Caco-2 (cell line): ENCODE data around the gene TARM1. TPM values are rescaled to one million over a fixed set of nuclear protein-coding genes. Genes with fewer than 3 reads are reported as not detected.

ENCODE experiments used
- BruUV-seq: library from RNA; stranded (reverse); fragments of 400-500 nt; replicated peaks from 2 replicates; lab custom pipeline; 2021; lab: Mats Ljungman, UMichigan
- CTCF ChIA-PET: fragments of 300-600 bp; sonication (Branson Sonifier 250); formaldehyde crosslinking; loops from one replicate; lab custom pipeline; 2022; ENCODE audit warnings: antibody characterized with exemption; lab: Charles Lee
- POLR2A ChIA-PET: fragments of 300-600 bp; sonication (Branson Sonifier 250); formaldehyde crosslinking; loops from one replicate; lab custom pipeline; 2022; ENCODE audit warnings: antibody characterized with exemption; lab: Charles Lee
- DNase-seq, 2 experiments: peaks; one replicate each; pipeline versions ENCODE4 v3.0.0 to v3.0.0-alpha.2; 2020 to 2022
- H3K27me3 ChIP-seq: replicated peaks from 2 replicates; pipeline ENCODE4 v1.6.0; 2011; ENCODE audit warnings: low read length; ENCODE audit not compliant: control insufficient read depth, insufficient read depth
- H3K36me3 ChIP-seq: 2 replicates; pipeline ENCODE4 v1.5.1; 2011; ENCODE audit warnings: low read length; ENCODE audit not compliant: control insufficient read depth, insufficient read depth
- H3K4me1 ChIP-seq: fragments of 250-450 bp; sonication (Bioruptor Pico); 2 replicates; pipeline ENCODE4 v1.5.1; 2020; ENCODE audit warnings: mild to moderate bottlenecking
- H3K4me3 ChIP-seq: 2 replicates; pipeline ENCODE4 v1.5.1; 2011; ENCODE audit warnings: low read depth, mild to moderate bottlenecking, control low read depth, low read length
- H3K9me3 ChIP-seq: fragments of 250-450 bp; sonication (Bioruptor Pico); 2 replicates; pipeline ENCODE4 v1.5.1; 2020; ENCODE audit warnings: mild to moderate bottlenecking, moderate library complexity
- H3K27ac Mint-ChIP-seq: one replicate; pipeline ENCODE4 v1.8.0; 2022; ENCODE audit warnings: mixed read lengths; ENCODE audit not compliant: unreplicated experiment
- H3K27me3 Mint-ChIP-seq: one replicate; pipeline ENCODE4 v1.8.0; 2022; ENCODE audit warnings: mixed read lengths; ENCODE audit not compliant: insufficient read depth, unreplicated experiment
- H3K36me3 Mint-ChIP-seq: one replicate; pipeline ENCODE4 v1.8.0; 2022; ENCODE audit warnings: mild to moderate bottlenecking, mixed read lengths; ENCODE audit not compliant: insufficient read depth, unreplicated experiment
- H3K4me1 Mint-ChIP-seq: one replicate; pipeline ENCODE4 v1.8.0; 2022; ENCODE audit warnings: low read depth, mixed read lengths; ENCODE audit not compliant: unreplicated experiment
- H3K4me3 Mint-ChIP-seq: one replicate; pipeline ENCODE4 v1.8.0; 2022; ENCODE audit warnings: mild to moderate bottlenecking, moderate library complexity, mixed read lengths; ENCODE audit not compliant: unreplicated experiment
- H3K9me3 Mint-ChIP-seq: one replicate; pipeline ENCODE4 v1.8.0; 2022; ENCODE audit warnings: mixed read lengths; ENCODE audit not compliant: unreplicated experiment
- intact Hi-C: fragments of 100-400 bp; cut with micrococcal nuclease; formaldehyde crosslinking; loops from one replicate; pipeline ENCODE4 v1.10.0; 2022; ENCODE audit not compliant: unreplicated experiment
- total RNA-seq: library from RNA; stranded (reverse); gene quantifications from 2 replicates; pipeline ENCODE4 v1.2.3, GENCODE V29; 2022
- TF ChIP-seq, protein P1 (sequence below), 2 experiments: fragments of 200-600 bp in 1 of 2; IDR thresholded peaks; 1 replicate in 1 of 2; 2 replicates in 1 of 2; pipeline versions ENCODE4 v1.5.1 to v1.8.0; 2011 to 2022; ENCODE audit warnings: antibody characterized with exemption in 1 of 2, control low read depth in 1 of 2, inconsistent platforms in 1 of 2, low read depth in 1 of 2, low read length in 1 of 2, mild to moderate bottlenecking in 1 of 2, moderate library complexity in 1 of 2; ENCODE audit not compliant: insufficient read depth in 1 of 2, severe bottlenecking in 1 of 2, unreplicated experiment in 1 of 2

The TARM1 gene
- total RNA-seq, 1 experiment from 2014 or later: not detected

- H3K27me3 Mint-ChIP-seq: peaks cover 7% of the 10 kb centered on the region
- no peaks in the 10 kb centered on the region for H3K36me3 Mint-ChIP-seq
Observed at GRCh38 chr19:54095136-54095858, 14.1 kb upstream of the TARM1 start.

DNA sequence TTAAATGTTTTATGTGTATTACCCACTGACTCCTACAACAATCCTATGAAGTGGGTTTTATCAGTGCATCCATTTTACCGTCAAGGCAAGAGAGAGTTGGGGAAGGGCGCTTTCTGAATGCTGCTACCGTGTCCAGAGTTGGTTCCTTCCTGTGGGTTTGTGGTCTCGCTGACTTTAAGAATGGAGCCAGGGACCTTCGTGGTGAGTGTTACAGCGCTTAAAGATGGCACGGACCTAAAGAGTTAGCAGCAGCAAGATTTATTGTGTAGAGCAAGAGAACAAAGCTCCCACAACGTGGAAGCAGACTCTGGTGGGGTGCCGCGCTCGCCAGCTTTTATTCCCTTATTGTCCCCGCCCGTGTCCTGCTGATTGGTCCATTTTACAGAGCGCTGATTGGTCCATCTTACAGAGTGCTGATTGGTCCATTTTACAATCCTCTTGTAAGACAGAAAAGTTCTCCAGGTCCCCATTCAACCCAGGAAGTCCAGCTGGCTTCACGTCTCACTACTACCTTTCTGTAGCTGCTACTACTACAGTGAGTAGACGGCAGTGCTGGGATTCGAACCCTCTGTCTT, 13.3 kb upstream of the TARM1 start:
- BruUV-seq: no TSS peak
- Mint-ChIP-seq H3K4me1 (peaks cover 7% of the 10 kb centered on the region), H3K36me3 (no peaks in the 10 kb centered on the region), H3K27ac (no peak overlapping the region), H3K27me3 (peaks cover 7% of the 10 kb centered on the region), H3K9me3 (peaks cover 9% of the 10 kb centered on the region), H3K4me3 (no peak overlapping the region)
- no peak overlapping the region for H3K4me3 ChIP-seq
- H3K36me3 ChIP-seq: no peaks in the 10 kb centered on the region
- DNase-seq: no peak
- ChIA-PET POLR2A (no interaction called here), CTCF (no interaction called here)
- no peaks in the 10 kb centered on the region for H3K27me3 ChIP-seq
- TF ChIP-seq, protein P1, sequence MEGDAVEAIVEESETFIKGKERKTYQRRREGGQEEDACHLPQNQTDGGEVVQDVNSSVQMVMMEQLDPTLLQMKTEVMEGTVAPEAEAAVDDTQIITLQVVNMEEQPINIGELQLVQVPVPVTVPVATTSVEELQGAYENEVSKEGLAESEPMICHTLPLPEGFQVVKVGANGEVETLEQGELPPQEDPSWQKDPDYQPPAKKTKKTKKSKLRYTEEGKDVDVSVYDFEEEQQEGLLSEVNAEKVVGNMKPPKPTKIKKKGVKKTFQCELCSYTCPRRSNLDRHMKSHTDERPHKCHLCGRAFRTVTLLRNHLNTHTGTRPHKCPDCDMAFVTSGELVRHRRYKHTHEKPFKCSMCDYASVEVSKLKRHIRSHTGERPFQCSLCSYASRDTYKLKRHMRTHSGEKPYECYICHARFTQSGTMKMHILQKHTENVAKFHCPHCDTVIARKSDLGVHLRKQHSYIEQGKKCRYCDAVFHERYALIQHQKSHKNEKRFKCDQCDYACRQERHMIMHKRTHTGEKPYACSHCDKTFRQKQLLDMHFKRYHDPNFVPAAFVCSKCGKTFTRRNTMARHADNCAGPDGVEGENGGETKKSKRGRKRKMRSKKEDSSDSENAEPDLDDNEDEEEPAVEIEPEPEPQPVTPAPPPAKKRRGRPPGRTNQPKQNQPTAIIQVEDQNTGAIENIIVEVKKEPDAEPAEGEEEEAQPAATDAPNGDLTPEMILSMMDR (IDR thresholded peaks at IDR 0.05; ENCODE audit: insufficient read depth in 1 of 2, low read depth in 1 of 2, low read length in 1 of 2, severe bottlenecking in 1 of 2, unreplicated experiment in 1 of 2): no peak
- no peaks in the 10 kb centered on the region; the same call in 1 of the 2 replicates for H3K9me3 ChIP-seq
- H3K4me1 ChIP-seq: peaks cover 13% of the 10 kb centered on the region
- intact Hi-C loops: no loop called here

More at GRCh38 chr19:54095136-54095858, 14.1 kb upstream of the TARM1 start:
- Mint-ChIP-seq H3K4me1 (peaks cover 7% of the 10 kb centered on the region), H3K4me3 (peak overlapping the region; percentile 68), H3K9me3 (peaks cover 9% of the 10 kb centered on the region), H3K27ac (no peak overlapping the region)
- TF ChIP-seq, protein P1 (IDR thresholded peaks at IDR 0.05; ENCODE audit: insufficient read depth in 1 of 2, low read depth in 1 of 2, low read length in 1 of 2, severe bottlenecking in 1 of 2, unreplicated experiment in 1 of 2): no peak
- ChIA-PET CTCF (interaction anchor here (0.6 to 1.0 kb wide), 7 partner anchors 34 to 656 kb away, joined by 3 to 8 read pairs (median 4); partner anchors contain the start of gene MBOAT7), POLR2A (interaction anchor here (0.7 kb wide), 1 partner anchor 42 kb away, joined by 3 read pairs; the partner anchor contains the start of gene CNOT3)
- intact Hi-C loops: no loop called here
- Histone ChIP-seq H3K27me3 (no peaks in the 10 kb centered on the region), H3K36me3 (no peaks in the 10 kb centered on the region), H3K4me3 (peak overlapping the region; percentile 42), H3K4me1 (peaks cover 13% of the 10 kb centered on the region), H3K9me3 (no peaks in the 10 kb centered on the region; the same call in 1 of the 2 replicates)
- BruUV-seq: no TSS peak
- no peak for DNase-seq

GRCh38 chr19:54084410-54084809, 3.2 kb upstream of the TARM1 start:
- no TSS peak for BruUV-seq
- POLR2A ChIA-PET: no interaction called here
- intact Hi-C loops: no loop called here
- no peak overlapping the region for H3K4me3 ChIP-seq
- Mint-ChIP-seq H3K36me3 (no peaks in the 10 kb centered on the region), H3K4me3 (no peak overlapping the region), H3K4me1 (no peaks in the 10 kb centered on the region), H3K9me3 (peaks cover 20% of the 10 kb centered on the region), H3K27ac (no peak overlapping the region), H3K27me3 (peaks cover 2% of the 10 kb centered on the region)
- H3K9me3 ChIP-seq: peaks cover 23% of the 10 kb centered on the region
- H3K4me1 ChIP-seq: no peaks in the 10 kb centered on the region
- H3K27me3 ChIP-seq: no peaks in the 10 kb centered on the region
- CTCF ChIA-PET: no interaction called here
- DNase-seq: no peak
- H3K36me3 ChIP-seq: no peaks in the 10 kb centered on the region
- TF ChIP-seq, protein P1 (IDR thresholded peaks at IDR 0.05; ENCODE audit: insufficient read depth in 1 of 2, low read depth in 1 of 2, low read length in 1 of 2, severe bottlenecking in 1 of 2, unreplicated experiment in 1 of 2): no peak
